Medulla oblongata (tissue), 1 donor: ENCODE results near the gene CXCR2.
"Not testable (repeated sequence)": the region's sequence is repeated elsewhere in the genome, so short reads cannot be mapped to it uniquely, and the experiment has no call there.

Experiments used
- DNase-seq: peaks from one replicate; pipeline ENCODE4 v3.0.0-alpha.2; 2015; ENCODE audit errors: extremely low spot score

The CXCR2 gene

GRCh38 chr2:218129458-218130135, 3.8 kb downstream of the CXCR2 start:
- DNase-seq: no peak

GRCh38 chr2:218130377-218130776, 4.5 kb downstream of the CXCR2 start:
- DNase-seq: no peak

- no peak for DNase-seq
Measured at GRCh38 chr2:218130822-218131221, 5.0 kb downstream of the CXCR2 start.

- no peak for DNase-seq
Measured at GRCh38 chr2:218137514-218137913, 11.7 kb downstream of the CXCR2 start.

- no peak for DNase-seq
Measured at GRCh38 chr2:218138047-218138446, 12.2 kb downstream of the CXCR2 start.

GRCh38 chr2:218145124-218145523, 19.3 kb downstream of the CXCR2 start:
- no peak for DNase-seq

- DNase-seq: no peak
Measured at GRCh38 chr2:218146056-218146455, 20.2 kb downstream of the CXCR2 start.

- no peak for DNase-seq
Measured at GRCh38 chr2:218149098-218149497, 23.3 kb downstream of the CXCR2 start.

GRCh38 chr2:218149848-218150440, 24.1 kb downstream of the CXCR2 start:
- DNase-seq: no peak

GRCh38 chr2:218152172-218152571, 26.3 kb downstream of the CXCR2 start:
- DNase-seq: no peak

- no peak for DNase-seq
Measured at GRCh38 chr2:218152777-218153176, 26.9 kb downstream of the CXCR2 start.

- no peak for DNase-seq
Measured at GRCh38 chr2:218155953-218156479, 30.2 kb downstream of the CXCR2 start.

- DNase-seq: no peak
Measured at GRCh38 chr2:218161644-218162043, 35.8 kb downstream of the CXCR2 start.

GRCh38 chr2:218162814-218163213, 37.0 kb downstream of the CXCR2 start:
- DNase-seq: no peak

GRCh38 chr2:218166791-218167190, 41.0 kb downstream of the CXCR2 start, which contains the start of gene CXCR1:
CXCR1 (minus strand) TSS chr2:218166962; CDS start chr2:218165211, 1,751 bp downstream.
- DNase-seq: no peak

- DNase-seq: no peak
Measured at GRCh38 chr2:218168016-218168415, 42.2 kb downstream of the CXCR2 start.

- peak; percentile 43 for DNase-seq
Measured at GRCh38 chr2:218168635-218169462, 43.0 kb downstream of the CXCR2 start.

- DNase-seq: no peak
Measured at GRCh38 chr2:218169757-218170546, 44.1 kb downstream of the CXCR2 start.

GRCh38 chr2:218171744-218172143, 45.9 kb downstream of the CXCR2 start:
- DNase-seq: not testable (repeated sequence)

- no peak for DNase-seq
Measured at GRCh38 chr2:218172845-218173244, 47.0 kb downstream of the CXCR2 start.

- no peak for DNase-seq
Measured at GRCh38 chr2:218179782-218180181, 54.0 kb downstream of the CXCR2 start.
